Measurements from ENCODE around the gene SPOUT1. TPM values are rescaled to one million over a fixed set of nuclear protein-coding genes. Genes with fewer than 3 reads are reported as not detected.

The SPOUT1 gene
- polyA plus RNA-seq, 3 donors: 25.7 to 29.9 (median 29.3) TPM

GRCh38 chr9:128835246-128836210 is 5.9 kb upstream of the SPOUT1 start:
- no peaks in the 10 kb centered on the region for H3K9me3 Mint-ChIP-seq
- H3K27me3 ChIP-seq (ENCODE audit: control insufficient read depth in 2 of 2, insufficient read depth in 2 of 2, low read length in 2 of 2): no peaks in the 10 kb centered on the region
- H3K27ac ChIP-seq (ENCODE audit: low read depth in 1 of 2, low read length in 2 of 2): no peak overlapping the region
- H3K4me1 Mint-ChIP-seq: no peaks in the 10 kb centered on the region
- no peak overlapping the region for H3K9ac ChIP-seq (ENCODE audit: insufficient read depth, low read length, poor library complexity, severe bottlenecking)
- no peak overlapping the region for H3K4me2 ChIP-seq (replicated peaks; ENCODE audit: extremely low read depth, low read length, poor library complexity, severe bottlenecking)
- 98% methylated on average over 18 of the region's 28 CpGs for WGBS (ENCODE audit: insufficient coverage)
- intact Hi-C loops (cut with micrococcal nuclease): no loop called here
- peaks cover 2 to 20% of the 10 kb centered on the region in 2 donors for H3K36me3 Mint-ChIP-seq
- H3K27me3 Mint-ChIP-seq (ENCODE audit: low read depth in 3 of 3): peaks cover 0 to 2% (median 0%) of the 10 kb centered on the region in 3 donors
- H3K27ac Mint-ChIP-seq: peak overlapping the region in 1 of 7 donors; percentile 33
- H3K4me3 ChIP-seq (replicated peaks in 1 of 3; ENCODE audit: low read depth in 2 of 3, low read length in 3 of 3): no peak overlapping the region
- DNase-seq: no peak
- no peaks in the 10 kb centered on the region for H3K9me3 ChIP-seq (replicated peaks in 1 of 2; ENCODE audit: control insufficient read depth in 1 of 2, insufficient read depth in 1 of 2, low read length in 2 of 2)
- H4K20me1 ChIP-seq (ENCODE audit: insufficient read depth, low read length): no peaks in the 10 kb centered on the region
- no peak overlapping the region for H3K4me3 Mint-ChIP-seq
- no peaks in the 10 kb centered on the region for H3K36me3 ChIP-seq (replicated peaks in 1 of 2; ENCODE audit: control insufficient read depth in 1 of 2, insufficient read depth in 2 of 2, low read length in 2 of 2)
- TF ChIP-seq CTCF (IDR thresholded peaks at IDR 0.05): no peak
- no peaks in the 10 kb centered on the region for H3K79me2 ChIP-seq (ENCODE audit: insufficient read depth, low read length)
- no peaks in the 10 kb centered on the region for H3K4me1 ChIP-seq (ENCODE audit: control insufficient read depth in 1 of 2, insufficient read depth in 2 of 2, low read length in 2 of 2)
- H2AFZ ChIP-seq (ENCODE audit: insufficient read depth, low read depth, low read length, poor library complexity, severe bottlenecking): no peak overlapping the region

DNA sequence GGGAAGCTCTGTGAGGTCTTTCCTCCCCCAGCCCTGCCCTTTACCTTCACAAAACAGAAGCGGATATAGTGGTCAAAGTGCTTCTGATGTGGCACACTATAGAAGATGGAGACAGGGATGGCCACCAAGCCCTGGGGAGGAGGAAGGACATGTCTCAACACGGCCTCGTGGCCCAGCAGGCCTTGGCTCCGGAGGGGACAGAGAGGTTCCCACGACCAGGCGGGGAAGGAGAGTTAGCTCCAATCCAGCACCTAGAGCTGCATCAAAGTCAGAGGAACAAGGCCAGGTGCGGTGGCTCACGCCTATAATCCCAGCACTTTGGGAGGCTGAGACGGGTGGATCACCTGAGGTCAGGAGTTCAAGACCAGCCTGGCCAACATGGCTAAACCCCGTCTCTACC is 4.1 kb upstream of the SPOUT1 start:
- WGBS (ENCODE audit: insufficient coverage): 100% methylated on average over 8 of the region's 10 CpGs
- no peak for DNase-seq
- Histone ChIP-seq H4K20me1 (ENCODE audit: insufficient read depth, low read length) (no peaks in the 10 kb centered on the region), H3K9ac (ENCODE audit: insufficient read depth, low read length, poor library complexity, severe bottlenecking) (no peak overlapping the region), H3K4me3 (replicated peaks in 1 of 3; ENCODE audit: low read depth in 2 of 3, low read length in 3 of 3) (no peak overlapping the region), H3K79me2 (ENCODE audit: insufficient read depth, low read length) (peaks cover 8% of the 10 kb centered on the region), H3K36me3 (replicated peaks in 1 of 2; ENCODE audit: control insufficient read depth in 1 of 2, insufficient read depth in 2 of 2, low read length in 2 of 2) (no peaks in the 10 kb centered on the region), H3K4me1 (ENCODE audit: control insufficient read depth in 1 of 2, insufficient read depth in 2 of 2, low read length in 2 of 2) (peaks cover 12 to 16% of the 10 kb centered on the region in 2 donors), H3K27ac (ENCODE audit: low read depth in 1 of 2, low read length in 2 of 2) (no peak overlapping the region), H3K27me3 (ENCODE audit: control insufficient read depth in 2 of 2, insufficient read depth in 2 of 2, low read length in 2 of 2) (no peaks in the 10 kb centered on the region), H3K9me3 (replicated peaks in 1 of 2; ENCODE audit: control insufficient read depth in 1 of 2, insufficient read depth in 1 of 2, low read length in 2 of 2) (no peaks in the 10 kb centered on the region), H2AFZ (ENCODE audit: insufficient read depth, low read depth, low read length, poor library complexity, severe bottlenecking) (no peak overlapping the region), H3K4me2 (replicated peaks; ENCODE audit: extremely low read depth, low read length, poor library complexity, severe bottlenecking) (no peak overlapping the region)
- Mint-ChIP-seq H3K4me1 (peaks cover 10% of the 10 kb centered on the region), H3K4me3 (no peak overlapping the region), H3K27me3 (ENCODE audit: low read depth in 3 of 3) (peaks cover 0 to 4% (median 0%) of the 10 kb centered on the region in 3 donors), H3K27ac (no peak overlapping the region), H3K9me3 (no peaks in the 10 kb centered on the region), H3K36me3 (peaks cover 2 to 20% of the 10 kb centered on the region in 2 donors)
- intact Hi-C loops (cut with micrococcal nuclease): no loop called here
- TF ChIP-seq CTCF (IDR thresholded peaks at IDR 0.05): no peak

Measured in CD14-positive monocyte (primary cell).